ENCODE results near the gene CPNE4. TPM values are rescaled to one million over a fixed set of nuclear protein-coding genes. Genes with fewer than 3 reads are reported as not detected.

Gene CPNE4
- total RNA-seq, 1 experiment from 2014 or later, result 5.7 TPM

DNA sequence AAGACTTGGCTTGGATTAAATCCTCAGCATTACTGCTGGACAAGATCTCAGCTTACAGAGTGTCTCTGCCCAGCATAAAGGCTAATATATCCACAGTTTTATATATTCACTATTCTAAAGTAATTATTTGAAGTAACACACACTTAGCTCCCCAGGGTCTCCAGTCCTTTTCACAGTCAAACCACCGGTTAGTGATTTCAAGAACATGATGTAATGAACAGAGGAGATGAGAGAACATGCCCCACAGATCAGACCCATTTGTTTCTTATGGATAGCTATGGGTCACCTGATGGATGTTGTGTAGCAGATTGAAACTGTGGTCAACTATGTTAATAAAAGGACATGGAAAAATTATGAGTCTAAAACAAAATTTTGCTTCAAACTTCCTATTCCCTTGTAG is 487.2 kb downstream of the CPNE4 start:
- intact Hi-C loops (cut with micrococcal nuclease; ENCODE audit: unreplicated experiment), result no loop called here
- POLR2A ChIA-PET (ENCODE audit: low non-redundant PET), result interaction anchor here (0.7 kb wide), 1 partner anchor 35 kb away, joined by 17 read pairs; no protein-coding TSS in a partner anchor

DNA sequence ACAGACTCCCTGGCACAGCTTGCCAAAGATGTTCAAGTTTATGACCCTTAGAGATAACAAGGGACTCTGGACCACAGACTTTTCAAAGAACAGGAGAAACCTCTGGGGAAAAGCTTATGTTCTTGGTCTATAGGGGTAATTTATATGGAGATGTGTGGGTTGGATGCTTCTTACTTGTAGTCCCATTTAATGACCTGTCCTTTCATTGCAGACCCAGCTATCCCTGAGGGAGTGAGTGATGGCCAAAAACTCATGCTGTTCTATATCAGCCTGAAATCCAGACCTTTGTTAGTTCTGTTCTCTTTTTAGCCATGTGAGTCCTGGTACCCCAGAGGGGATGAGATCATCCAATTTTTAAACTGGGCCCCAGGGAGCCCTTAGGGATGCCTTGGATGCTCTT is 488.4 kb downstream of the CPNE4 start:
- POLR2A ChIA-PET (ENCODE audit: low non-redundant PET), result no interaction called here
- H3K4me1 ChIP-seq (ENCODE audit: insufficient read depth, low read length, poor library complexity, severe bottlenecking), result no peaks in the 10 kb centered on the region
- DNase-seq (ENCODE audit: low spot score), result peak; percentile 17
- CTCF ChIA-PET, result interaction anchor here (0.8 kb wide), 1 partner anchor 488 kb away, joined by 4 read pairs; the partner anchor contains the start of gene CPNE4
- H3K36me3 ChIP-seq (ENCODE audit: insufficient read depth, low read length, poor library complexity, severe bottlenecking), result no peaks in the 10 kb centered on the region
- no peak overlapping the region for H3K4me3 ChIP-seq (ENCODE audit: low read depth, low read length, poor library complexity, severe bottlenecking)
- H3K27me3 ChIP-seq (replicated peaks; ENCODE audit: insufficient read depth, low read depth, low read length, poor library complexity), result no peaks in the 10 kb centered on the region
- no TSS peak for BruUV-seq (replicated peaks)
- no peak for TF ChIP-seq EZH2 (IDR thresholded peaks at IDR 0.05; ENCODE audit: borderline replicate concordance, low read depth, low read length, poor library complexity, severe bottlenecking)
- TF ChIP-seq, protein P1, sequence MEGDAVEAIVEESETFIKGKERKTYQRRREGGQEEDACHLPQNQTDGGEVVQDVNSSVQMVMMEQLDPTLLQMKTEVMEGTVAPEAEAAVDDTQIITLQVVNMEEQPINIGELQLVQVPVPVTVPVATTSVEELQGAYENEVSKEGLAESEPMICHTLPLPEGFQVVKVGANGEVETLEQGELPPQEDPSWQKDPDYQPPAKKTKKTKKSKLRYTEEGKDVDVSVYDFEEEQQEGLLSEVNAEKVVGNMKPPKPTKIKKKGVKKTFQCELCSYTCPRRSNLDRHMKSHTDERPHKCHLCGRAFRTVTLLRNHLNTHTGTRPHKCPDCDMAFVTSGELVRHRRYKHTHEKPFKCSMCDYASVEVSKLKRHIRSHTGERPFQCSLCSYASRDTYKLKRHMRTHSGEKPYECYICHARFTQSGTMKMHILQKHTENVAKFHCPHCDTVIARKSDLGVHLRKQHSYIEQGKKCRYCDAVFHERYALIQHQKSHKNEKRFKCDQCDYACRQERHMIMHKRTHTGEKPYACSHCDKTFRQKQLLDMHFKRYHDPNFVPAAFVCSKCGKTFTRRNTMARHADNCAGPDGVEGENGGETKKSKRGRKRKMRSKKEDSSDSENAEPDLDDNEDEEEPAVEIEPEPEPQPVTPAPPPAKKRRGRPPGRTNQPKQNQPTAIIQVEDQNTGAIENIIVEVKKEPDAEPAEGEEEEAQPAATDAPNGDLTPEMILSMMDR (conservative IDR thresholded peaks at IDR 0.05; ENCODE audit: low read depth, low read length), result no peak
- intact Hi-C loops (cut with micrococcal nuclease; ENCODE audit: unreplicated experiment), result no loop called here
- no peak overlapping the region for H3K27ac ChIP-seq (ENCODE audit: low read depth, low read length, poor library complexity, severe bottlenecking)
- no peaks in the 10 kb centered on the region for H3K9me3 ChIP-seq (ENCODE audit: low read depth, low read length, poor library complexity, severe bottlenecking)

More for the DNA sequence above, 487.2 kb downstream of the CPNE4 start:
- Histone ChIP-seq H3K27me3 (replicated peaks; ENCODE audit: insufficient read depth, low read depth, low read length, poor library complexity) (no peaks in the 10 kb centered on the region), H3K36me3 (ENCODE audit: insufficient read depth, low read length, poor library complexity, severe bottlenecking) (no peaks in the 10 kb centered on the region), H3K4me3 (ENCODE audit: low read depth, low read length, poor library complexity, severe bottlenecking) (no peak overlapping the region), H3K4me1 (ENCODE audit: insufficient read depth, low read length, poor library complexity, severe bottlenecking) (no peaks in the 10 kb centered on the region), H3K9me3 (ENCODE audit: low read depth, low read length, poor library complexity, severe bottlenecking) (no peaks in the 10 kb centered on the region), H3K27ac (ENCODE audit: low read depth, low read length, poor library complexity, severe bottlenecking) (no peak overlapping the region)
- BruUV-seq (replicated peaks), result no TSS peak
- TF ChIP-seq EZH2 (IDR thresholded peaks at IDR 0.05; ENCODE audit: borderline replicate concordance, low read depth, low read length, poor library complexity, severe bottlenecking), result no peak
- TF ChIP-seq, protein P1 (conservative IDR thresholded peaks at IDR 0.05; ENCODE audit: low read depth, low read length), result no peak
- CTCF ChIA-PET, result interaction anchor here (0.6 kb wide), 1 partner anchor 35 kb away, joined by 4 read pairs; no protein-coding TSS in a partner anchor
- DNase-seq (ENCODE audit: low spot score), result no peak

DNA sequence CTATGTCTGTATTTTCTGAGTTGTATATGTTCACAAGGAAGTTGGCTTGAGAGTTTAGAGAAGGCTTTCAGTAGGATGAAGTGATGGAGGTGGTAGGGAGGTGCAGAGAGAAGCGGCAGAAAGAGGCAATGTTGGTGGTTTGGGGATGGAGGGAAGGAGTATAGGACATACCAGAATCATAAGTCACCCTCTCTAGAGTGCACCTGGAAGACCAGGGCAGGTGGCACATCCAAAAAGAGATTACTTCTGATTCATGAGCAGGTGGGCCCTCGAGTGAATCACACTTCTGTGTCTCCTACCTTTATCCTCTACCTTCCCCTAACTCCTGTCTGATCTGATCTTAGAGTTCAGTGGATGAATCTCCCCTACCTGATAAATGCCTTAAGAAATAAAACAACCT is 490.3 kb downstream of the CPNE4 start:
- H3K4me3 ChIP-seq (ENCODE audit: low read depth, low read length, poor library complexity, severe bottlenecking), result no peak overlapping the region
- intact Hi-C loops (cut with micrococcal nuclease; ENCODE audit: unreplicated experiment), result no loop called here
- POLR2A ChIA-PET (ENCODE audit: low non-redundant PET), result no interaction called here
- CTCF ChIA-PET, result no interaction called here
- no peaks in the 10 kb centered on the region for H3K27me3 ChIP-seq (replicated peaks; ENCODE audit: insufficient read depth, low read depth, low read length, poor library complexity)
- H3K27ac ChIP-seq (ENCODE audit: low read depth, low read length, poor library complexity, severe bottlenecking), result no peak overlapping the region
- TF ChIP-seq, protein P1 (conservative IDR thresholded peaks at IDR 0.05; ENCODE audit: low read depth, low read length), result no peak
- no peak for TF ChIP-seq EZH2 (IDR thresholded peaks at IDR 0.05; ENCODE audit: borderline replicate concordance, low read depth, low read length, poor library complexity, severe bottlenecking)
- H3K36me3 ChIP-seq (ENCODE audit: insufficient read depth, low read length, poor library complexity, severe bottlenecking), result no peaks in the 10 kb centered on the region
- no peak for DNase-seq (ENCODE audit: low spot score)
- no peaks in the 10 kb centered on the region for H3K9me3 ChIP-seq (ENCODE audit: low read depth, low read length, poor library complexity, severe bottlenecking)
- BruUV-seq (replicated peaks), result no TSS peak
- no peaks in the 10 kb centered on the region for H3K4me1 ChIP-seq (ENCODE audit: insufficient read depth, low read length, poor library complexity, severe bottlenecking)

All from A673 (cell line).